ENCODE results near the gene TRPM3.

TRPM3 gene

DNA sequence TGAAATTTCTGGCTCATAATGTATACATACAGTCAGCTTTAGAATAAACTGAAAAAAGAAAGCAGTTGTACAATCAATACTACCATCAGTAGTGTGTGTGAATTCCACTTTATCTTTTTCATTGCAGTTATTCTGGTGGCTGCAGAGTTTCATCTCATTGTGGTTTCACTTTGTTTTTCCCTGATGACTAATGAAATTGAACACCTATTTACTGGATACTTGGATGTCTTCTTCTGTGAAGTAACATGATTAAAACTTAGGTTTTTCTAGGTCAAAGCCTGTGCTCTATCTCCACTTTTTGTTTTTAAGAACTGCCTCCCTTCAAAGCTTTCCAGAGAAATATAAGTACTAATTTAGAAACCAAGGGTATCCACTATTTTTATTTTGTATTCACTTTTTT lies 174.3 kb downstream of the TRPM3 start:
- no peak overlapping the region for H3K27ac ChIP-seq (ENCODE audit: low read length)
- no peaks in the 10 kb centered on the region for H3K9me3 ChIP-seq (ENCODE audit: control insufficient read depth in 1 of 2, low read length in 2 of 2)
- H3K36me3 ChIP-seq (ENCODE audit: control insufficient read depth in 1 of 2, insufficient read depth in 2 of 2, low read length in 2 of 2): no peaks in the 10 kb centered on the region
- H3K27me3 ChIP-seq (ENCODE audit: low read depth, low read length): no peaks in the 10 kb centered on the region
- no peak overlapping the region for H3K4me3 ChIP-seq (ENCODE audit: low read depth in 1 of 2, low read length in 2 of 2)
- no peaks in the 10 kb centered on the region for H3K4me1 ChIP-seq (ENCODE audit: control insufficient read depth in 1 of 2, insufficient read depth in 2 of 2, low read length in 2 of 2)

DNA sequence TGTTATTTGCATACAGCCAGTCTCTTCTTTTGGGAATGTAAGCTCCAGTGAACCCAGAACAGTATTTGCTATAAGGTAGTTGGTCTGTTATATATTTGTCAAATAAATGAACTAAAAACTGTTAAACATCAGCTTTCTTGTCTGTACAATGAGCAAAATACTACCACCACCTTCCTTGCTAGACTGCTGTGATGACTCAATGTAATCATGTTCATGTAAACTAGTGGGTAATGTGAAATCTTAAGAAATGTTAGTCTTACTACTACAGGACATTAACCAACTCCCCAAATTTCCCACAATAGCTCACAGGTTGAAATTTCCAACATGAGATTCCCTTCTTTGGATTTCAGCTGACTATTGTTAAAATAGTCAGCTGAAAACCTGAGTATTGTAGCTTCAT lies 176.1 kb downstream of the TRPM3 start:
- H3K9me3 ChIP-seq (ENCODE audit: control insufficient read depth in 1 of 2, low read length in 2 of 2): no peaks in the 10 kb centered on the region
- no peaks in the 10 kb centered on the region for H3K36me3 ChIP-seq (ENCODE audit: control insufficient read depth in 1 of 2, insufficient read depth in 2 of 2, low read length in 2 of 2)
- H3K4me1 ChIP-seq (ENCODE audit: control insufficient read depth in 1 of 2, insufficient read depth in 2 of 2, low read length in 2 of 2): no peaks in the 10 kb centered on the region
- no peak overlapping the region for H3K27ac ChIP-seq (ENCODE audit: low read length)
- H3K27me3 ChIP-seq (ENCODE audit: low read depth, low read length): no peaks in the 10 kb centered on the region
- H3K4me3 ChIP-seq (ENCODE audit: low read depth in 1 of 2, low read length in 2 of 2): no peak overlapping the region

DNA sequence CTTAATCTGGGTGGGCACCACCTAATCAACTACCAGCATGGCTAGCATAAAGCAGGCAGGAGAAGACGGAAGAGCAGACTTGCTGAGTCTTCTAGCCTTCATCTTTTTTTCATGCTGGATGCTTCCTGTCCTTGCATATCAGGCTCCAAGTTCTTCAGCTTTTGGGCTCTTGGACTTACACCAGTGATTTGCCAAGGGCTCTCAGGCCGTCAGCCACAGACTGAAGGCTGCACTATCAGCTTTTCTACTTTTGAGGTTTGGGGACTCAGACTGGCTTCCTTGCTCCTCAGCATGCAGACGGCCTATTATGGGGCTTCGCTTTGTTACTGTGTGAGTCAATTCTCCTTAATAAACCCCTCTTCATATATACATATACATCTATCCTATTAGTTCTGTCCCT lies 180.2 kb downstream of the TRPM3 start:
- H3K4me3 ChIP-seq (ENCODE audit: low read depth in 1 of 2, low read length in 2 of 2): no peak overlapping the region
- no peak overlapping the region for H3K27ac ChIP-seq (ENCODE audit: low read length)
- H3K27me3 ChIP-seq (ENCODE audit: low read depth, low read length): no peaks in the 10 kb centered on the region
- no peaks in the 10 kb centered on the region for H3K36me3 ChIP-seq (ENCODE audit: control insufficient read depth in 1 of 2, insufficient read depth in 2 of 2, low read length in 2 of 2)
- no peaks in the 10 kb centered on the region for H3K4me1 ChIP-seq (ENCODE audit: control insufficient read depth in 1 of 2, insufficient read depth in 2 of 2, low read length in 2 of 2)
- H3K9me3 ChIP-seq (ENCODE audit: control insufficient read depth in 1 of 2, low read length in 2 of 2): no peaks in the 10 kb centered on the region

- Histone ChIP-seq H3K4me1 (ENCODE audit: control insufficient read depth in 1 of 2, insufficient read depth in 2 of 2, low read length in 2 of 2) (no peaks in the 10 kb centered on the region), H3K36me3 (ENCODE audit: control insufficient read depth in 1 of 2, insufficient read depth in 2 of 2, low read length in 2 of 2) (no peaks in the 10 kb centered on the region), H3K9me3 (ENCODE audit: control insufficient read depth in 1 of 2, low read length in 2 of 2) (no peaks in the 10 kb centered on the region), H3K27ac (ENCODE audit: low read length) (no peak overlapping the region), H3K27me3 (ENCODE audit: low read depth, low read length) (no peaks in the 10 kb centered on the region), H3K4me3 (ENCODE audit: low read depth in 1 of 2, low read length in 2 of 2) (no peak overlapping the region)
These were observed 180.8 kb downstream of the TRPM3 start for GRCh38 chr9:70940605-70941004.

DNA sequence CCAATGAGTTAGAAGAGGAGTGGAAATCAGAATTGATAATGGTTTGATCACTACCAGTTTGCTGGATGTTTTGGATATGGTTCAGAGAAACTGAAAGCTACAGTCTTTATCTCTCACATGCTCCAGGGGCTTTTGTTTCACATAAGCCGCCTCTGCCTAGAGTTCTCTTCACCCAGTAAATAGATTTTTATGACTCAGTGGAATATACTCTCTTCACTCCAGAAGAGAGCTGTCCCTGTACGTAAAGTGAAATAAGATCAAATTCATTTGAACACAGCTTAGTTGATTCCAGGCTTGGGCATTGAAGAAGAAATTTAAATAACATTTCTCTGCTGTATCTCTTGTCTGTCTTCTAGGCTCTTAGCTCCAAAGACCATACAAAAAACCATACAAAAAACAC lies 184.9 kb downstream of the TRPM3 start:
- H3K4me1 ChIP-seq (ENCODE audit: control insufficient read depth in 1 of 2, insufficient read depth in 2 of 2, low read length in 2 of 2): no peaks in the 10 kb centered on the region
- no peak overlapping the region for H3K27ac ChIP-seq (ENCODE audit: low read length)
- no peaks in the 10 kb centered on the region for H3K27me3 ChIP-seq (ENCODE audit: low read depth, low read length)
- H3K36me3 ChIP-seq (ENCODE audit: control insufficient read depth in 1 of 2, insufficient read depth in 2 of 2, low read length in 2 of 2): no peaks in the 10 kb centered on the region
- no peaks in the 10 kb centered on the region for H3K9me3 ChIP-seq (ENCODE audit: control insufficient read depth in 1 of 2, low read length in 2 of 2)
- no peak overlapping the region for H3K4me3 ChIP-seq (ENCODE audit: low read depth in 1 of 2, low read length in 2 of 2)

GRCh38 chr9:70935856-70936255 lies 185.6 kb downstream of the TRPM3 start:
- Histone ChIP-seq H3K4me1 (ENCODE audit: control insufficient read depth in 1 of 2, insufficient read depth in 2 of 2, low read length in 2 of 2) (no peaks in the 10 kb centered on the region), H3K9me3 (ENCODE audit: control insufficient read depth in 1 of 2, low read length in 2 of 2) (no peaks in the 10 kb centered on the region), H3K27me3 (ENCODE audit: low read depth, low read length) (no peaks in the 10 kb centered on the region), H3K27ac (ENCODE audit: low read length) (no peak overlapping the region), H3K36me3 (ENCODE audit: control insufficient read depth in 1 of 2, insufficient read depth in 2 of 2, low read length in 2 of 2) (no peaks in the 10 kb centered on the region), H3K4me3 (ENCODE audit: low read depth in 1 of 2, low read length in 2 of 2) (no peak overlapping the region)

GRCh38 chr9:70934642-70935041 lies 186.8 kb downstream of the TRPM3 start:
- H3K27ac ChIP-seq (ENCODE audit: low read length): no peak overlapping the region
- H3K27me3 ChIP-seq (ENCODE audit: low read depth, low read length): no peaks in the 10 kb centered on the region
- H3K4me1 ChIP-seq (ENCODE audit: control insufficient read depth in 1 of 2, insufficient read depth in 2 of 2, low read length in 2 of 2): no peaks in the 10 kb centered on the region
- H3K9me3 ChIP-seq (ENCODE audit: control insufficient read depth in 1 of 2, low read length in 2 of 2): no peaks in the 10 kb centered on the region
- H3K36me3 ChIP-seq (ENCODE audit: control insufficient read depth in 1 of 2, insufficient read depth in 2 of 2, low read length in 2 of 2): no peaks in the 10 kb centered on the region
- no peak overlapping the region for H3K4me3 ChIP-seq (ENCODE audit: low read depth in 1 of 2, low read length in 2 of 2)

- no peaks in the 10 kb centered on the region for H3K4me1 ChIP-seq (ENCODE audit: control insufficient read depth in 1 of 2, insufficient read depth in 2 of 2, low read length in 2 of 2)
- no peaks in the 10 kb centered on the region for H3K9me3 ChIP-seq (ENCODE audit: control insufficient read depth in 1 of 2, low read length in 2 of 2)
- H3K27ac ChIP-seq (ENCODE audit: low read length): no peak overlapping the region
- H3K27me3 ChIP-seq (ENCODE audit: low read depth, low read length): no peaks in the 10 kb centered on the region
- no peaks in the 10 kb centered on the region for H3K36me3 ChIP-seq (ENCODE audit: control insufficient read depth in 1 of 2, insufficient read depth in 2 of 2, low read length in 2 of 2)
- no peak overlapping the region for H3K4me3 ChIP-seq (ENCODE audit: low read depth in 1 of 2, low read length in 2 of 2)
These were observed 188.1 kb downstream of the TRPM3 start for GRCh38 chr9:70933321-70933720.

DNA sequence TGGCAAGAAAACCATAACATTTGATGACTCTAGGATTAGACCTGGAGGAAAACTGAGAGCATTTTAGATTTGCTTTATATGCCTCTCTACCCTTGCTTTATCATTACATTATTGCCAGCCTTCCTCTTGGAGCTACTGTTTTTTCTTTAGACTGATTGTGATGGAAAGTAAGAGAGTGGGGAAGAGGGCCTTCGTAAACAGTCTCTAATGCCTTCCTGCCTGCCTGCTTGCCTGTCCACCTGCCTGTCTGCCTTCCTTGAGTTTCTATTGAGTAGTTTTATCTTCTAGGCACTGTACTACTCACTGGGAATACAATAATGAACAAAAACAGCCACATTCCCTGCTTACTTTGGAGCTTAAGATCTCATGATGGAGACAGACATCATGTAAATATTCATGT lies 189.3 kb downstream of the TRPM3 start:
- Histone ChIP-seq H3K4me1 (ENCODE audit: control insufficient read depth in 1 of 2, insufficient read depth in 2 of 2, low read length in 2 of 2) (no peaks in the 10 kb centered on the region), H3K27ac (ENCODE audit: low read length) (no peak overlapping the region), H3K27me3 (ENCODE audit: low read depth, low read length) (no peaks in the 10 kb centered on the region), H3K4me3 (ENCODE audit: low read depth in 1 of 2, low read length in 2 of 2) (no peak overlapping the region), H3K9me3 (ENCODE audit: control insufficient read depth in 1 of 2, low read length in 2 of 2) (no peaks in the 10 kb centered on the region), H3K36me3 (ENCODE audit: control insufficient read depth in 1 of 2, insufficient read depth in 2 of 2, low read length in 2 of 2) (no peaks in the 10 kb centered on the region)

DNA sequence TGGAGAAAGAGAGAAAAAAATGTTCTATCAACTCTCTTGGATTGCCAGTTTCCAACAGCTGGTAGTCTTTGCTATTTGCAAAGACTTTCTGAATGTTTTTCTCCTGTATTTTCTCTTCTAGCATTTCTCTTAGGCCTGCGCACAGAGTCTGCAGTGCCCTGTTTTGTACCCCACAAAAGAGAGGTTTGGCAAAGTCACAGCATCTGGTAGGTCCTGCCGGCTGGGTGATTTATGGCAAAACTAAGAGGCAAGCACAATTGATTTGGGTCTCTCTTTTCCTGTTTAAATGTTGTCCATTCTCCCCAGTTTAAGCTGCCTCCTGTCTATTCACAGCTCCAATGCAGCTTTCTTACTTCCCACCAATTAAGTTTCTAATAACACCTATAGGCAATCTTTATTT lies 193.9 kb downstream of the TRPM3 start:
- no peak overlapping the region for H3K27ac ChIP-seq (ENCODE audit: low read length)
- H3K36me3 ChIP-seq (ENCODE audit: control insufficient read depth in 1 of 2, insufficient read depth in 2 of 2, low read length in 2 of 2): no peaks in the 10 kb centered on the region

DNA sequence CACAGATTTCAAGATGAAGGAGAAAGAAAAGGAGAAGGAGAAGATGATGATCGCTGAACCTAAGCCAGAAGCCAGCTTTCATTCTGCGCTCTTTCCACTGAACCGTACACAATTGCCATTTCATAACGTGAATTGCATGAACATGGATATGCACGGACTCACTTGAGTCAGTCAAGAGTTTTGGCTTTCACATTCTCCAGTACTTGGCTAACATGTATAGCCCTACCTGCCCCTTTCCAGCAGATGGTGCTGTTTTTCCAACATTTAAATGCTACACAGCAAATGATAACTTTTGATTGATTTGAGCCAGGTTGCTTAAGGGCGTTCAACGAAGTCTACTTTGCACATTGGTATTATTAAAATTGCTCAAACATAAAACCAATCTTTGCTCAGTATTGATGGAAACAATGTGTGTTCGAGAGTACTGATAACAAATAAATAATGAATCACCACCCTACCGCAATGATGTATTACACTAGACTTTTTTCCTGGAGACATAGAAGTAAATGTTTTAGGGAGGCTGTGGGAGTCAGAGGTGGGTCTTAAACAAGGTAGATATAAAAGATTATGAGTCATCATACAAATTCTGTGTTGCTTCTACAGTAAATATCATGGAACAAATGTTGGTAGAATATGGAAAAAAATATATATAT lies 196.4 kb downstream of the TRPM3 start:
- Histone ChIP-seq H3K9me3 (ENCODE audit: control insufficient read depth in 1 of 2, low read length in 2 of 2) (no peaks in the 10 kb centered on the region), H3K27ac (ENCODE audit: low read length) (no peak overlapping the region), H3K4me3 (ENCODE audit: low read depth in 1 of 2, low read length in 2 of 2) (peak overlapping the region in 1 of 2 donors; percentile 5), H3K27me3 (ENCODE audit: low read depth, low read length) (no peaks in the 10 kb centered on the region), H3K36me3 (ENCODE audit: control insufficient read depth in 1 of 2, insufficient read depth in 2 of 2, low read length in 2 of 2) (no peaks in the 10 kb centered on the region), H3K4me1 (ENCODE audit: control insufficient read depth in 1 of 2, insufficient read depth in 2 of 2, low read length in 2 of 2) (no peaks in the 10 kb centered on the region)

More for the DNA sequence above, 193.9 kb downstream of the TRPM3 start:
- no peaks in the 10 kb centered on the region for H3K4me1 ChIP-seq (ENCODE audit: control insufficient read depth in 1 of 2, insufficient read depth in 2 of 2, low read length in 2 of 2)
- no peaks in the 10 kb centered on the region for H3K27me3 ChIP-seq (ENCODE audit: low read depth, low read length)
- H3K4me3 ChIP-seq (ENCODE audit: low read depth in 1 of 2, low read length in 2 of 2): no peak overlapping the region
- no peaks in the 10 kb centered on the region for H3K9me3 ChIP-seq (ENCODE audit: control insufficient read depth in 1 of 2, low read length in 2 of 2)

DNA sequence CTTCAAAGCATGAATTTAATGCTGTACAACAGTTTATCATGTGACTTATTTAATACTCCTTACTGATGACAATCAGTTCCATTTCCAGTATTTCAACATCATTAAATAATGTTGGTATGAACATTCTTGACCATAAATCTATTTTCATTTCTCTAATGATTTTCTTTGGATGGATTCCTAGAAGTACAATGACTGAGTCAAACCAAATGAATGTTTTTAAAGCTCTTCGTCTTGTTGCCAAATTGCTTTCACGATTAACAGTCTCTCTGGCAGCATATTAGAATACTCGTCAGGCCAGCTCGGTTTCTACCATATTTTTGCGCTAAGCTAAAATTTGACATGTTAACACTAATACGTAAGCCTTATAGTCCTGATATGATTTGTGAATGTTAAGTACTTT lies 197.0 kb downstream of the TRPM3 start:
- Histone ChIP-seq H3K36me3 (ENCODE audit: control insufficient read depth in 1 of 2, insufficient read depth in 2 of 2, low read length in 2 of 2) (no peaks in the 10 kb centered on the region), H3K4me3 (ENCODE audit: low read depth in 1 of 2, low read length in 2 of 2) (no peak overlapping the region), H3K27ac (ENCODE audit: low read length) (no peak overlapping the region)

More for the DNA sequence above, 197.0 kb downstream of the TRPM3 start:
- Histone ChIP-seq H3K9me3 (ENCODE audit: control insufficient read depth in 1 of 2, low read length in 2 of 2) (no peaks in the 10 kb centered on the region), H3K4me1 (ENCODE audit: control insufficient read depth in 1 of 2, insufficient read depth in 2 of 2, low read length in 2 of 2) (no peaks in the 10 kb centered on the region), H3K27me3 (ENCODE audit: low read depth, low read length) (no peaks in the 10 kb centered on the region)

Measured in muscle layer of duodenum (tissue), 2 donors.